HepG2 (cell line): ENCODE results near the gene LLGL2. TPM values are rescaled to one million over a fixed set of nuclear protein-coding genes. Genes with fewer than 3 reads are reported as not detected.

Experiments used
- ARID4A ChIP-seq: sonication (generic); formaldehyde crosslinking; IDR thresholded peaks from 2 replicates; pipeline ENCODE4 v1.5.0; 2020; ENCODE audit warnings: mild to moderate bottlenecking, missing genetic modification reagents, borderline replicate concordance
- ATF2 ChIP-seq: sonication (generic); formaldehyde crosslinking; IDR thresholded peaks from 2 replicates; pipeline ENCODE4 v1.4.0; 2020; ENCODE audit warnings: missing genetic modification reagents
- CEBPZ ChIP-seq: IDR thresholded peaks from 2 replicates; pipeline ENCODE4 v1.6.1; 2012; ENCODE audit warnings: low read length, improper control_type of control experiment
- HNRNPK ChIP-seq: fragments of 200-400 bp; formaldehyde crosslinking; IDR thresholded peaks from 2 replicates; pipeline ENCODE4 v1.6.1; 2018; ENCODE audit warnings: low read length, low read depth, moderate library complexity, mild to moderate bottlenecking; ENCODE audit not compliant: poor library complexity, severe bottlenecking
- THAP11 ChIP-seq: IDR thresholded peaks from 2 replicates; pipeline ENCODE4 v1.6.1; 2016; ENCODE audit warnings: missing biosample characterization, missing genetic modification reagents
- ZBTB40 ChIP-seq, 2 experiments: fragments of 450-650 bp in 1 of 2; sonication (generic) in 1 of 2; formaldehyde crosslinking in 1 of 2; IDR thresholded peaks; 2 replicates each; pipeline versions ENCODE4 v1.6.1 to v1.8.0; 2016 to 2022; ENCODE audit warnings: antibody characterized with exemption in 1 of 2, mild to moderate bottlenecking in 1 of 2, missing genetic modification reagents in 1 of 2
- polyA plus RNA-seq, 8 experiments: library from polyadenylated mRNA; depleted of rRNA in 3 of 8; stranded (reverse) in 7 of 8; unstranded in 1 of 8; fragments of >200 nt; fragmentation: Illumina TruSeq in 4 of 8; extraction: Trizol in 4 of 8; gene quantifications; 2 replicates each; pipeline versions ENCODE4 v1.2.1 to v1.2.3, GENCODE V29; 2011 to 2016; ENCODE audit warnings: low read depth in 4 of 8, missing spikeins in 1 of 8, mixed read lengths in 1 of 8; ENCODE audit not compliant: insufficient read depth in 1 of 8
- total RNA-seq, 5 experiments: library from RNA; depleted of rRNA; stranded (reverse); fragments of >200 nt; fragmentation: Illumina TruSeq; extraction: Trizol; gene quantifications; 2 replicates each; pipeline ENCODE4 v1.2.3, GENCODE V29; 2016; ENCODE audit warnings: low read depth in 1 of 5

Gene LLGL2
- total and polyA plus RNA-seq, 2 of the 13 experiments (the other 11 are each of a cell fraction or from before 2014, with no cell fraction given), result 83.0 to 86.7 TPM

GRCh38 chr17:75514919-75515495 is 10.5 kb upstream of the LLGL2 start (continued):
- no peak for TF ChIP-seq ZBTB40 (IDR thresholded peaks at IDR 0.05)
- peak; percentile 38; the same call in 1 of the 2 replicates for TF ChIP-seq ZBTB40 (CRISPR knock-in tag; IDR thresholded peaks at IDR 0.05)
- TF ChIP-seq ATF2, result no peak
- no peak for TF ChIP-seq CEBPZ
- TF ChIP-seq THAP11 (CRISPR knock-in tag), result no peak
- peak; percentile 88 for TF ChIP-seq HNRNPK
- TF ChIP-seq ARID4A (CRISPR knock-in tag), result no peak; the same call in 1 of the 2 replicates
